ENCODE results near the gene PRR9.

- TF ChIP-seq, protein P1, sequence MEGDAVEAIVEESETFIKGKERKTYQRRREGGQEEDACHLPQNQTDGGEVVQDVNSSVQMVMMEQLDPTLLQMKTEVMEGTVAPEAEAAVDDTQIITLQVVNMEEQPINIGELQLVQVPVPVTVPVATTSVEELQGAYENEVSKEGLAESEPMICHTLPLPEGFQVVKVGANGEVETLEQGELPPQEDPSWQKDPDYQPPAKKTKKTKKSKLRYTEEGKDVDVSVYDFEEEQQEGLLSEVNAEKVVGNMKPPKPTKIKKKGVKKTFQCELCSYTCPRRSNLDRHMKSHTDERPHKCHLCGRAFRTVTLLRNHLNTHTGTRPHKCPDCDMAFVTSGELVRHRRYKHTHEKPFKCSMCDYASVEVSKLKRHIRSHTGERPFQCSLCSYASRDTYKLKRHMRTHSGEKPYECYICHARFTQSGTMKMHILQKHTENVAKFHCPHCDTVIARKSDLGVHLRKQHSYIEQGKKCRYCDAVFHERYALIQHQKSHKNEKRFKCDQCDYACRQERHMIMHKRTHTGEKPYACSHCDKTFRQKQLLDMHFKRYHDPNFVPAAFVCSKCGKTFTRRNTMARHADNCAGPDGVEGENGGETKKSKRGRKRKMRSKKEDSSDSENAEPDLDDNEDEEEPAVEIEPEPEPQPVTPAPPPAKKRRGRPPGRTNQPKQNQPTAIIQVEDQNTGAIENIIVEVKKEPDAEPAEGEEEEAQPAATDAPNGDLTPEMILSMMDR (IDR thresholded peaks at IDR 0.05) = no peak
- TF ChIP-seq POLR2A (IDR thresholded peaks at IDR 0.05) (no peak), EP300 (IDR thresholded peaks at IDR 0.05) (no peak), POLR2AphosphoS5 (IDR thresholded peaks at IDR 0.05) (no peak)
These were observed 22.2 kb upstream of the PRR9 start for GRCh38 chr1:153195216-153195615.
